Heart left ventricle (tissue), 13 donors: ENCODE data around the gene CDH7.

Experiments used
- POLR2A ChIP-seq, 2 donors: fragments of 450-650 bp; IDR thresholded peaks; one replicate each; pipeline ENCODE4 v1.6.1; 2017; ENCODE audit warnings: antibody characterized with exemption in 2 of 2, mild to moderate bottlenecking in 2 of 2, moderate library complexity in 2 of 2
- TF ChIP-seq, protein P1 (sequence below), 12 donors: fragments of 200-600 bp; sonication (generic) in 4 of 12; IDR thresholded peaks; one replicate each; pipeline versions ENCODE4 v1.5.0 to v1.8.0; 2018 to 2022; ENCODE audit warnings: antibody characterized with exemption in 12 of 12, mild to moderate bottlenecking in 5 of 12
- donor health status: ischemic (EF 13 %, LVEDD 7.1; RV severe dilation, severe dysfunction).
- donor health status: DM: no; HTN: yes; CAD: no.
- donor health status: DM: no; HTN: no; CAD: no.
- donor health status: ischemic (EF 25% LVEDD 6.9; RV normal size, moderate dysfunction).
- donor health status: ischemic (EF 25% LVEDD 5.7; RV mildly dilated, moderate dysfunction).
- donor health status: ischemic (EF 35%, LVEDD 5.7; RV mildly dilated, moderate dysfunction).
- donor health status: nonischemic (EF 11% LVEDD 7.7; RV severe dilation, severe dysfunction).
- donor health status: DM: yes; HTN: yes; CAD: no.
- donor health status: PGD.
- donor health status: ischemic (EF 29% LVEDD 5.4; RV normal size, mild dysfunction).
- donor health status: nonischemic (EF 23%, LVEDD 6.1; RV moderate dilation, normal function).

DNA sequence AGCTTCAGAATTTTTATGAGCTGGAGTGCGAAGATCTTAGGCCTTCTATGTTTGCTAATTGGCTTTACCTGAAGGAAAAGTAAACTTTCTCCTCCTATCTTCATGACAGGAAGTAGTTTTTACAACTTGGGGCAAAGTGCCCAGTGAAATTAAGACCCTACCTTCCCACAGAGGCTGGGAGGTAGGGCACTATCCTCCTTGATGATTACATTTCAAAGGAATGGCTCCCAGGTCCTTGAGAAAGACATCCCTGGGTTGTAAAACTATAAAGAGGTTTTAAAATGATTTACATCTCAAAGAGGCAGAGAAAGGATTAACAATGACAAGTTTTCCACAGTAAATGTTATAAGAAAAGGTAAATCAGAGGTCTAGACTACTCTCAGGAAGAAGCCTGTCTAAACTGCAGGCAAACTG lies 155.8 kb downstream of the CDH7 start:
- TF ChIP-seq, protein P1, sequence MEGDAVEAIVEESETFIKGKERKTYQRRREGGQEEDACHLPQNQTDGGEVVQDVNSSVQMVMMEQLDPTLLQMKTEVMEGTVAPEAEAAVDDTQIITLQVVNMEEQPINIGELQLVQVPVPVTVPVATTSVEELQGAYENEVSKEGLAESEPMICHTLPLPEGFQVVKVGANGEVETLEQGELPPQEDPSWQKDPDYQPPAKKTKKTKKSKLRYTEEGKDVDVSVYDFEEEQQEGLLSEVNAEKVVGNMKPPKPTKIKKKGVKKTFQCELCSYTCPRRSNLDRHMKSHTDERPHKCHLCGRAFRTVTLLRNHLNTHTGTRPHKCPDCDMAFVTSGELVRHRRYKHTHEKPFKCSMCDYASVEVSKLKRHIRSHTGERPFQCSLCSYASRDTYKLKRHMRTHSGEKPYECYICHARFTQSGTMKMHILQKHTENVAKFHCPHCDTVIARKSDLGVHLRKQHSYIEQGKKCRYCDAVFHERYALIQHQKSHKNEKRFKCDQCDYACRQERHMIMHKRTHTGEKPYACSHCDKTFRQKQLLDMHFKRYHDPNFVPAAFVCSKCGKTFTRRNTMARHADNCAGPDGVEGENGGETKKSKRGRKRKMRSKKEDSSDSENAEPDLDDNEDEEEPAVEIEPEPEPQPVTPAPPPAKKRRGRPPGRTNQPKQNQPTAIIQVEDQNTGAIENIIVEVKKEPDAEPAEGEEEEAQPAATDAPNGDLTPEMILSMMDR (IDR thresholded peaks at IDR 0.05) = no peak
- TF ChIP-seq POLR2A (IDR thresholded peaks at IDR 0.05) = no peak
